GM12873 (cell line): Measurements from ENCODE around the gene PCSK9.

Experiments
- CTCF ChIP-seq: IDR thresholded peaks from 2 replicates; pipeline ENCODE4 v1.5.1; 2012; ENCODE audit warnings: low read depth, mild to moderate bottlenecking, moderate library complexity, low read length, control low read depth; ENCODE audit not compliant: insufficient read depth; ENCODE audit errors: missing control alignments

Gene PCSK9

GRCh38 chr1:55049271-55049913 lies 10.0 kb downstream of the PCSK9 start:
- TF ChIP-seq CTCF, result no peak

GRCh38 chr1:55049914-55050278 lies 10.5 kb downstream of the PCSK9 start:
- TF ChIP-seq CTCF, result no peak

GRCh38 chr1:55050283-55050682 lies 10.9 kb downstream of the PCSK9 start:
- no peak for TF ChIP-seq CTCF

- no peak for TF ChIP-seq CTCF
These were observed 11.8 kb downstream of the PCSK9 start for GRCh38 chr1:55051169-55051568.

GRCh38 chr1:55051621-55052020 lies 12.3 kb downstream of the PCSK9 start:
- TF ChIP-seq CTCF, result no peak

GRCh38 chr1:55052221-55053142 lies 13.1 kb downstream of the PCSK9 start:
- no peak for TF ChIP-seq CTCF

- TF ChIP-seq CTCF, result no peak
These were observed 14.1 kb downstream of the PCSK9 start for GRCh38 chr1:55053265-55053954.
